Mesodermal cell (in vitro differentiated cells): ENCODE measurements around the gene TECR.
A peak's percentile ranks its signal among the peaks of the same experiment; 100 is the strongest.

Source experiments
- H3K27ac ChIP-seq: 2 replicates; pipeline ENCODE4 v1.7.0; 2013; ENCODE audit warnings: mild to moderate bottlenecking, low read depth, low read length, moderate library complexity; ENCODE audit not compliant: severe bottlenecking
- H3K36me3 ChIP-seq: 2 replicates; pipeline ENCODE4 v1.7.1; 2013; ENCODE audit warnings: mild to moderate bottlenecking, low read length, moderate library complexity; ENCODE audit not compliant: control insufficient read depth, insufficient read depth
- H3K4me1 ChIP-seq: one replicate; pipeline ENCODE4 v1.7.1; 2013; ENCODE audit warnings: mild to moderate bottlenecking, low read length; ENCODE audit not compliant: insufficient read depth, control insufficient read depth, poor library complexity, severe bottlenecking
- H3K4me3 ChIP-seq: 2 replicates; pipeline ENCODE4 v1.7.0; 2013; ENCODE audit warnings: low read length, control low read depth, mild to moderate bottlenecking; ENCODE audit not compliant: insufficient read depth, poor library complexity, severe bottlenecking; ENCODE audit errors: extremely low read depth
- H3K9me3 ChIP-seq: 2 replicates; pipeline ENCODE4 v1.7.1; 2013; ENCODE audit warnings: mild to moderate bottlenecking, low read length, moderate library complexity; ENCODE audit not compliant: control insufficient read depth
- WGBS, 2 experiments: methylation state at CpG; one replicate each; pipeline ENCODE4 v1.1.5; 2013; ENCODE audit warnings: missing lambda C conversion rate in 2 of 2; ENCODE audit not compliant: insufficient coverage in 2 of 2; 5-methylcytosine and 5-hydroxymethylcytosine counted together

The TECR gene

GRCh38 chr19:14511229-14511593, 18.2 kb upstream of the TECR start:
- 89 to 98% methylated on average over 4 of the region's 4 CpGs for WGBS, 2 experiments
- Histone ChIP-seq H3K9me3 (no peaks in the 10 kb centered on the region), H3K4me3 (no peak overlapping the region), H3K36me3 (peaks cover 26% of the 10 kb centered on the region), H3K4me1 (peaks cover 18% of the 10 kb centered on the region), H3K27ac (no peak overlapping the region)

GRCh38 chr19:14512406-14512961, 16.9 kb upstream of the TECR start:
- H3K4me1 ChIP-seq: peaks cover 20% of the 10 kb centered on the region
- 93 to 99% methylated on average over 10 to 13 of the region's 14 CpGs for WGBS, 2 experiments
- no peaks in the 10 kb centered on the region for H3K9me3 ChIP-seq
- no peak overlapping the region for H3K4me3 ChIP-seq
- H3K27ac ChIP-seq: no peak overlapping the region
- H3K36me3 ChIP-seq: peaks cover 35% of the 10 kb centered on the region

- Histone ChIP-seq H3K9me3 (no peaks in the 10 kb centered on the region), H3K4me3 (no peak overlapping the region), H3K36me3 (peaks cover 35% of the 10 kb centered on the region), H3K27ac (peak overlapping the region; percentile 10), H3K4me1 (peaks cover 21% of the 10 kb centered on the region)
- 96 to 99% methylated on average over 7 of the region's 8 CpGs for WGBS, 2 experiments
These were observed 15.1 kb upstream of the TECR start for GRCh38 chr19:14514215-14514863.

- H3K36me3 ChIP-seq: peaks cover 35% of the 10 kb centered on the region
- H3K4me3 ChIP-seq: peak overlapping the region; percentile 76
- H3K27ac ChIP-seq: no peak overlapping the region
- 92 to 94% methylated on average over 4 to 5 of the region's 8 CpGs for WGBS, 2 experiments
- H3K9me3 ChIP-seq: no peaks in the 10 kb centered on the region
- H3K4me1 ChIP-seq: peaks cover 31% of the 10 kb centered on the region
These were observed 13.8 kb upstream of the TECR start for GRCh38 chr19:14515501-14516047.

GRCh38 chr19:14516048-14516534, 13.3 kb upstream of the TECR start:
- Histone ChIP-seq H3K27ac (no peak overlapping the region), H3K9me3 (no peaks in the 10 kb centered on the region), H3K4me3 (peak overlapping the region; percentile 76), H3K36me3 (peaks cover 35% of the 10 kb centered on the region), H3K4me1 (peaks cover 31% of the 10 kb centered on the region)
- WGBS, 2 experiments: 94 to 96% methylated on average over 9 to 13 of the region's 15 CpGs

- Histone ChIP-seq H3K27ac (no peak overlapping the region), H3K4me3 (peak overlapping the region; percentile 76)
- WGBS, 2 experiments: 52 to 63% methylated on average over 16 to 17 of the region's 22 CpGs
These were observed 12.5 kb upstream of the TECR start for GRCh38 chr19:14516746-14517438.

GRCh38 chr19:14517446-14517839, 12.0 kb upstream of the TECR start:
- WGBS, 2 experiments: 0% methylated on average over 3 to 27 of the region's 32 CpGs
- Histone ChIP-seq H3K4me3 (peak overlapping the region; percentile 76), H3K27ac (peak overlapping the region; percentile 97), H3K9me3 (no peaks in the 10 kb centered on the region), H3K36me3 (peaks cover 35% of the 10 kb centered on the region), H3K4me1 (peaks cover 36% of the 10 kb centered on the region)

More at GRCh38 chr19:14516746-14517438, 12.5 kb upstream of the TECR start:
- H3K4me1 ChIP-seq: peaks cover 33% of the 10 kb centered on the region
- no peaks in the 10 kb centered on the region for H3K9me3 ChIP-seq
- peaks cover 35% of the 10 kb centered on the region for H3K36me3 ChIP-seq

GRCh38 chr19:14517840-14518505, 11.4 kb upstream of the TECR start, which contains the start of gene DNAJB1:
Gene DNAJB1 (minus strand): TSS chr19:14518397. CDS start chr19:14518349, 48 bp downstream.
- H3K27ac ChIP-seq: peak within 1 kb of the TSS; percentile 99
- peak within 1 kb of the TSS; percentile 76 for H3K4me3 ChIP-seq
- peaks cover 36% of the 10 kb centered on the region for H3K4me1 ChIP-seq
- no peaks in the 10 kb centered on the region for H3K9me3 ChIP-seq
- WGBS, 2 experiments: 0% methylated on average over 40 to 64 of the region's 82 CpGs
- H3K36me3 ChIP-seq: peaks cover 35% of the 10 kb centered on the region

GRCh38 chr19:14519245-14519859, 10.0 kb upstream of the TECR start:
- peaks cover 36% of the 10 kb centered on the region for H3K4me1 ChIP-seq
- no peaks in the 10 kb centered on the region for H3K9me3 ChIP-seq
- peaks cover 27% of the 10 kb centered on the region for H3K36me3 ChIP-seq
- no peak overlapping the region for H3K4me3 ChIP-seq
- peak overlapping the region; percentile 99 for H3K27ac ChIP-seq
- 94 to 97% methylated on average over 11 to 15 of the region's 22 CpGs for WGBS, 2 experiments

- Histone ChIP-seq H3K4me1 (peaks cover 36% of the 10 kb centered on the region), H3K27ac (peak overlapping the region; percentile 99), H3K9me3 (no peaks in the 10 kb centered on the region), H3K4me3 (no peak overlapping the region), H3K36me3 (peaks cover 22% of the 10 kb centered on the region)
- 48 to 53% methylated on average over 2 of the region's 2 CpGs for WGBS, 2 experiments
These were observed 9.5 kb upstream of the TECR start for GRCh38 chr19:14519860-14520407.
